HG03442 (cell line): ENCODE measurements around the gene CEACAM3.

Experiments
- ATAC-seq: cut with Tn5 transposase; IDR thresholded peaks from one replicate; pipeline ENCODE4 v1.9.1; 2021; ENCODE audit warnings: mild to moderate bottlenecking, moderate library complexity; ENCODE audit not compliant: unreplicated experiment

Gene CEACAM3

DNA sequence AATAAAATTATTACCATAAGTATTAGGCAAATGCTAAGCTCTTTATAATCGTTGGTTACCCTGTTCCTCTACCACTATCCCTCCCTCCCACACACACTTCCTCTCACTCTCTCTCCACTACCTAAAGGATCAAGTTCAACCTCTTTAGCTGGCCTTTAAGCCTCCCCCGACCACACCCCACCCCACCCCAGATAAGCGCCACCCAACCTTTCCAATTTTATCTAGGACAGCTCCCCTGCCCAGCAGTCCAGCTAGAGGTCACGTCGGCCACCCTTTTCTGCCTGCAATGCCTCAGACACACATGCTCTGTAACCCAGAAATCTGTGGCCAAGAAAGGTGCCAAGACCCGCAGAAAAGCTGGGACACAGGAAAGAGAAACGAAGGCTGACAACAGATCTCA, 47.0 kb downstream of the CEACAM3 start:
- no peak for ATAC-seq

DNA sequence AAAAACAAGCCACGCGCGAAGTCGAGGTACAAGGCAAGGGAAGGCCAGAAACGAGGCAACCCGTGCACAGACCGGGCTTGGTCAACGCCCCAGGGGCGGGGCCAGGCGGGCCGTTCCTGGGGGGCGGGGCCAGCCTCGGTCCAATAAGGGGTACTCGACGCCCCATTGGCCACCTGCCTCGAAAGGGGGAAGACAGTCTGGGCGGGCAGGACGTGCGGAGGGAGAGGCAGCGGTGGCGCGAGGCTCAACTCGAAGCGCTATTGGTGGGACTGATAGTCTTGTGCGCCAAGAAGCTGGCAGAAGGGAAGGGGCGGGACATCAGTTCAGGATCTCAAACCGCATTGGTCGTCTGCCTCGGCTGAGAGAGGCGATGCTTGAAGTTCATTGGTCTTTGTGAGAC, 48.2 kb downstream of the CEACAM3 start, which contains the start of gene LYPD4:
Gene LYPD4, minus strand, starts transcription at position 83 of the 400 bp plus-strand sequence. CDS start 5,398 bp downstream, outside the sequence.
- ATAC-seq = no peak

DNA sequence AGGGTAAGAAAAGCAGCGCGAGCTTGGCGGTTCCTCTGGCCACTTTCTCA, 48.4 kb downstream of the CEACAM3 start, which contains the start of gene DMRTC2:
Gene DMRTC2, plus strand, starts transcription at position 42 of the 50 bp plus-strand sequence. CDS start 2,387 bp downstream, outside the sequence.
- ATAC-seq = no peak

DNA sequence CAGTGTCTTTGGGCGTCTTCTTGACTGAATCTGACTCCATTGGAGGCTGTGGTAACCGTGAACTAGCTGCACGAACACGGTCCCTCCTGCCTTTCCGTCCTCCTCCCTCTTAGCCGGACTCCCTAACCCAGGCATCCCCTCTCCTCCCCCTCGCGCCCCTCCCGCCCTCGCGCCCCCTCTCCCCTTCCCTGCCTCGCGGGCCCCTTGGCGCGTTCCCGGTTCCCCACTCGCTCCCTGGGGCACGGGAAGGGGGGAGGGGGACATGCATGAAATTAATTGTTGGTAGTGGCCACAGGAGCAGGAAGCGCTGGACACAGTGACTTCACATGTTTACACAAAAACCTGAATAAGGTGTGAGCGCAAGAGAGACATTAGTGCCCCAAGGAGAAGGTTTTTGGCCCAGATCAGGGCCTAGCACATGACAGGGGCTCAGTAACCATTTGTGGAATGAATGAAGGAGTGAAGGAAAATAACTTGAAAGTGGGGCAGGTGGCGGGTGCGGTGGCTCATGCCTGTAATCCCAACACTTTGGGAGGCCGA, 48.7 kb downstream of the CEACAM3 start:
- no peak for ATAC-seq

DNA sequence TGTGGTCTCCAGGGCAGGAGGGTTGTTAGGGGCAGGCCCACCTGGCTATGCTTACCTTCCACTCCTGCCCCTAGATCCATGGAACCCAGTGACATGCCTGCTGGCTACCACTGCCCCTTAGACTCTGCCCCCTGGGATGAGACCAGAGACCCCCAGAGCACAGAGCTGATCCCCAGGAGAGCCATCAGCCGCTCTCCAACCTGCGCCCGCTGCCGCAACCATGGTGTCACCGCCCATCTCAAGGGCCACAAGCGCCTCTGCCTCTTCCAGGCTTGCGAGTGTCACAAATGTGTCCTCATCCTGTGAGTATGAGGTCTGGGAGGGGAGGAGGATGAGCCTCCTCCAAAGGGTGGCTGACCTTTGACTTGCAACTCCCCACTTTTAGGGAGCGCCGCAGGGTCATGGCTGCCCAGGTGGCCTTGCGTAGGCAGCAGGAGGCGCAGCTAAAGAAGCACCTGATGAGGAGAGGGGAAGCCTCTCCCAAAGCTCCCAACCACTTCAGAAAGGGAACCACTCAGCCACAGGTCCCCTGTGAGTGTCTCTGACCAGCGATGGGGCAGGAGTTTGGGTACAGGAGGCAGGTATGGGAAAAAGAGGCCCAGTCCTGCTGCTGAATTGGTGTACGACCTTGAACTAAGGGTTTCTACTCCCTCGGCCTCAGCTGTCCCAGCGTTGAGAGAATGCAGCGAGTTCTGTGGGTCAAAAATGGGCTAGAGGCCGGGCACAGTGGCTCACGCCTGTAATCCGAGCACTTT, 51.1 kb downstream of the CEACAM3 start:
- ATAC-seq = no peak

DNA sequence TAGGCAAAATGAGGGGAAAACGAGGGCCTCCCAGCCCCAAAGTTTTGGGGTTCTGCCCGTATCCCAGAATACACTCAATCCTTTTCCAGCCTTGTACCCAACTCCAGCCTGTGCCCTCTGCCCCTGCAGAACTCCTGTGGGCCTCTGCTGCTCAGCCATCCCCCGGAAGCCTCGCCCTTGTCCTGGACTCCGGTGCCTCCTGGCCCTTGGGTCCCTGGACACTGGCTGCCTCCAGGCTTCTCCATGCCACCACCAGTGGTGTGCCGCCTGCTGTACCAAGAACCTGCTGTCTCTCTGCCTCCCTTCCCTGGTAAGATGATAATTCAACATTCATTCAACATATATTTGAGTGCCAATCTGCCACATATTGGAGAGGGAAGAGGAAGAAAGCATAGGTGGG, 52.3 kb downstream of the CEACAM3 start:
- ATAC-seq = no peak

DNA sequence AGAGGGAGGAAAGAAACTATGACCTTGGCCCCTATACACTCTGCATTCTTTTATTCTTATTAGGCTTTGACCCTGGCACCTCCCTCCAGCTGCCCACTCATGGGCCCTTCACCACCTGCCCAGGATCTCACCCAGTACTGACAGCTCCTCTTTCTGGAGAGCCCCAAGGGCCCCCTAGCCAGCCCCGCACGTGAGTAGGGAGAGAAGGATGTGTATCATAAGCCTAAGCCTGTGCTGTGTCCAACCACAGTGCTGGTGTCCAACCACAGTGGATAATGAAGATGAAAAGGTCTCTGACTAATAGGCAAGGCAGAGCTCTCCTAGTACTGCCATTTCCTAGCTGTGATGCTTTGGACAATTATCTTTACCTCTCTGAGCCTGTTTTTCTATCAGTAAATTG, 52.7 kb downstream of the CEACAM3 start:
- no peak for ATAC-seq

DNA sequence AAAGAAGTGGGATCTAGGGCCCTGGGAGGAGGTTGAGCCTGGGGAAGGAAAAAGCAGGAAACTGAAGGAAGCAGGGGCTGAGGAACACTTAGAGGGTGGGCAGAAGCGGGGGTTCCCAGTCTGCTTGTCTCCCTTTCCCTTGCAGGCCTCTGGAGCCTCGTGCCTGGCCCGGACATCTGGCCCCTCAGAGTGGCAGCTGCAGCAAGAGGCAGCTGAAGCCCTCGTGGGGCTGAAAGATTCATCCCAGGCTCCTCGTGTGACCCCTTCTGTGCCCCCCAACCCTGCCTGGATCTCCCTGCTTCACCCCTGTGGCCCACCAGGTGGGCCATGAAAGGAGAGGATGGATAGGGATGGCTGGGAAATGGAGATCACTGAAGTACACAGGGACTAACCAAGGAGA, 54.0 kb downstream of the CEACAM3 start:
- ATAC-seq = no peak

DNA sequence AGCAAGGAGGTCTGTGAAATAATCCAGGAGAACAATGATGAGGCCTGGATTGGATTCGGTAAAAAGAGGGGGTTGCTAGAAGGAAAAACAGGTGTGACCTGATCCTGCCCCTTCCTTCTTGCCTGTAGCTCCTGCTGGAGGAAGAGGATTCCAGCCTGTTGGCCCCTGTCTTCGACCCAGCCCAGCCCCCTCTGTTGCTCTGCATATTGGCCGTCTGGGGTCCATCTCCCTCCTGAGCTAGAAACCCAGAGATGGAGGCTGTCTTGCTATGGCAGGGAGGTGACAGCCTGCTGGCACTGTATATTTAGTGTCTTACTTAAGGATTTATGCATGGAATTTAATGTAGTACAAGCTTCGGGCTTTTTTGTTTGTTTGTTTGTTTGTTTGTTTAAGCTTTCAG, 55.1 kb downstream of the CEACAM3 start:
- no peak for ATAC-seq

DNA sequence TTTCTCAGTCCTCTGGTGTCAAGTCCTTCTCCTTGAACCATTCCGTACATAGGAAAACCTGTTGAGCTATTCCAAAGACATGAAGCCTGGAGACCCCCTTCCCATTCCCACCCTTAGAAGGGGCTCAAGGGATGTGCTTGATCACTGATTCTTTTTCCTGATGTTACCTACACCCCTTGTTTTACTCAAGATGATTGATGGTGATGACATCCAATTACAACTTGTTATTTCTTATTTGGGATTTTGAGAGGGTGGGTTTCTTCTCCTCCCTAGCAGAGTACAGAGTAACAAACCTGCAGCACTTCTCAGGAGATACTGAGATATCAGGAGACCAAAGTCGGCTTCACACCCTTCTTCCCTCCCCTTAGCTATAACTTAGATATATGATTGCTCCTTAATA, 57.0 kb downstream of the CEACAM3 start:
- ATAC-seq = no peak

DNA sequence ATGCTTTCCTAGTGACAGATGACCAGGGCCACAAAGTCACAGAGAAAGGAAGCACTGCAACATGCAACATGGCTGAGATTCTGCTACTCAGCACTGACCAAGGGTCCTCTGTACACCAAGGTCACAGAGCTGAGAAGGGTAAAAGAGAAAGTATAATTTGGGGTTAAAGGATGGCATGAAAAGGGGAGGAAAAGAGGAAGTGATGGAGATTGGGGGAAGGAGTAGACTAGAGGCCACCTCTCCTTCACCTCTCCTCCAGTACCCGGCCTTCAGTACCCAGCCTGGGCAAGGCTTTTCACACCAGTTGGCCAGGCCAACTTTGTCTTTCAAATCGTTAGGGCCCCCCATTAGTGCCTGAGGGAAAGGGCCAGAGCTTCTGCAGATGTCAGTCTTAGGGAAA, 57.4 kb downstream of the CEACAM3 start:
- ATAC-seq = no peak

DNA sequence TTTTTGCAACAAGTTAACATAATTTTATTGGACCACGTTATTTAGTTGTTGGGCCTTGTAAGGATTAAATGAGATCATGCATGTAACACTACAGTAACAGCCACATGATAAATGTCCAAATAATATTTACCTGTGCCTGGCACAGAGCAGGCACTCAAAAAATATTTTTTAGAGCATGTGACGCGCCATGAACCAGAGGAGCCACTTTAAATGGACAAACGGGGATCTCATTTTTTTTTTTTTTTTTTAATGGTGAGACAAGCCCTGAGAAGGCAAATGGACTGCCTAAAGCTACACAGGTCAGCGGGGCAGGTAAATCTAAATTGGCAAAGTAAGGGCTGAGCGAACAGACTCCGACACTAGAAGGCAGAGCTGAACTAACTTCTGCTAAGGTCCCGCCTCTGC, 62.8 kb downstream of the CEACAM3 start:
- ATAC-seq = no peak

DNA sequence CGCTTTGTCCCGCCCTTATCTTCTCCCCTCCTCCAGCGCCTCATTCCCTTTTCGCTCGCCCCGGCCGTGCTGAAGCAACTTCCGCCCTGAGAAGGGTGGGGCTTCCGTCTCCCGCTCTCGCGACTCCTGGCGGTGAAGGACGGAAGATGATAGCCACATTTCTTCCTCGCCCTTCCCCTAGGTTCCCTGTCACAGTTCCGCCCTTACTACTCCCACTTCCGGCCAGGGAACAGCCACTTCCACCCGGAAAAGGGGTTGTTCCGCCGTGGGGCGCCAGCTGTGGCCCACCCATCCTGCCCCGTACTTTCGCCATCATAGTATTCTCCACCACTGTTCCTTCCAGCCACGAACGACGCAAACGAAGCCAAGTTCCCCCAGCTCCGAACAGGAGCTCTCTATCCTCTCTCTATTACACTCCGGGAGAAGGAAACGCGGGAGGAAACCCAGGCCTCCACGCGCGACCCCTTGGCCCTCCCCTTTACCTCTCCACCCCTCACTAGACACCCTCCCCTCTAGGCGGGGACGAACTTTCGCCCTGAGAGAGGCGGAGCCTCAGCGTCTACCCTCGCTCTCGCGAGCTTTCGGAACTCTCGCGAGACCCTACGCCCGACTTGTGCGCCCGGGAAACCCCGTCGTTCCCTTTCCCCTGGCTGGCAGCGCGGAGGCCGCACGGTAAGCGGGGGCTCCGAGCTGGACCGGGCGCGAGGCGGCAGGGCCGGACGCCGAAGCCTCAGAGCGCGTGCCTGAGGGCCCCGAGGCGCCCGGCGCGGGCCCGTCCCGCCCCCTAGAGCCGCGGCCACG, 63.4 kb downstream of the CEACAM3 start, which contains the start of gene RPS19:
Gene RPS19, plus strand, starts transcription at position 638 of the 801 bp plus-strand sequence. CDS start 520 bp downstream, outside the sequence.
- peak; percentile 75 for ATAC-seq

DNA sequence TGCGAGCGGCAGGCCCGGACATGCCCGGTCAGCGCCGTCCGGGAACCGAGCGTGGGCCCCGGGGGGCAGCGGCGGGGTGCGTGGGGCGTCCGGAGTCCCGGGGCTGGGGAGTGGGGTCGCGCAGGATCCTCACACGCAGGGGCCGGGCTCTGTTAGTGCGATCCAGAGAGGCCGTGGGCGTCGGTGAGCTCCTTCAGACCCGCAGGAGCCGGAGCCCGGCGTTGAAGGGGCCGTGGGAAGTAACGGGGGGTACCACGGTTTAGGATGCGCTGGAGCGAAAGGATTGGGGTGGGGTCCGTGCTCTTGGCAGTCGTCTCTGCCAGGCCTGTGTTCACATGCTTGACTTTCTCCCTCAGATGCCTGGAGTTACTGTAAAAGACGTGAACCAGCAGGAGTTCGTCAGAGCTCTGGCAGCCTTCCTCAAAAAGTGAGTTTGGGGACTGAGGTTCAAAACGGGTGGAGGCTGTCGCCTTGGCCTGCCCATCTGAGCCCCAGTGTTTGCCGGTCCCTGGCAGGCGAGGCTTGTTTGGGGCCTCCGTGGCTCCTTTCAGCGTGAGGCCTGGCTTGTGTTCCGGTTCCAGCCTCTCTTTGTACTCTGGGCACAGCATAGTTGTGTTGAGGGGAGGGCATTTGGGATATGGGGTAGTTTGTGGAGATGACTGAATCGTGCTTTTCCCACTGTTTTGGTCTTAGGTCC, 64.2 kb downstream of the CEACAM3 start:
- no peak for ATAC-seq
